NCI-H2196 treated with DMSO at 0.1 percent for 48 hours (cell line): ENCODE data around the gene PDP2.
"Not testable (repeated sequence)": the region's sequence is repeated elsewhere in the genome, so short reads cannot be mapped to it uniquely, and the experiment has no call there.

Experiments
- DNase-seq: peaks from one replicate; lab custom pipeline; 2025; ENCODE audit not compliant: unreplicated experiment; lab: John Stamatoyannopoulos, UW

The PDP2 gene

DNA sequence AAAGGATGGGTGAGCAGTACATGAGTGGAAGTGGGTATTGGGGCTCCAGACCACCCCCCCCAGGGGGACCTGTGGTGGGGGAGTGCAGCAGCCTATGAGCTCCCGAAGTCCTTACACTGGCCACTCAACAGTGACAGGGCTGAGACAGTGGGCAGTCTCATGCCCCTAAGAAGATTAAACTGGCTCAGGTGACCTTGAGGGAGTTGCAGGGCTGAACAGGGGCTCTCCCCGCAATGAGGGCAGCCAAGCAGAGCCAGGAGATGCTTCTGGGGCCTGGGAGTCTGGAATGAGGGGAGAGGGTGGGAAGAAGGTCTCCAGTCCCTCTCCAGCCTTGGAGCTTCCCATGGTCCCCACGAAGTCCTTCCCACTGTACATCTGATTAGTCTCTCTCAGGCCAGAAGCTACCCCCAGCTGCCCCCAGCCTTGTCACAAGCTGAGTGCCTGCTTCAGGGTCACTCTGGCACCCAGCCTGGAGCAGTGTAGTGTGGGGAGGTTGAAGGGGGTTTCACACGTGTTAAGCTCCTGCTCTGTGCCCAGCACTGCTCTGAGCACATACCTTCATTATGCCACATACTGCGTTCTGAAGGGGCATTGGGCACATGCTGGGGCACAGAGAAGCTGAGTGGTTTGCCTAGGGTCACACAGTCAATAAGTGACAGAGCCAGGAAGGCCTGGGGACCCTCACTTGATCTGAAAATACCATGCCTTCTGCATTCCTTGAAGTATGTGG, 39.4 kb downstream of the PDP2 start:
- DNase-seq: no peak

DNA sequence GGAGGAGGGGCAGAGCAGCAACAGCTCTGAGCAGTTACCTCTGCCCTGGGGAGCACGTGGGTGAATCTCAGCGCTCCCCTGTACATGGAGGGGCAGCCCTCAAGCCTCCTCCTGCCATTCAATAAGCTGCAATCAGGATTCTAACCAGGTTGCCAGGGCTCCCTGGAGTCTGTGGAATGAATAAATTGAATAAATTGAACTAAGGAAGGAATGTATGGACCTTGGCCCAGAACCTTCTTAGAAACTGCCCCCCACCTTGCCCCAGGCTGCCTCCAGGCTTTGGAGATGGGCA, 39.9 kb downstream of the PDP2 start:
- DNase-seq: no peak

DNA sequence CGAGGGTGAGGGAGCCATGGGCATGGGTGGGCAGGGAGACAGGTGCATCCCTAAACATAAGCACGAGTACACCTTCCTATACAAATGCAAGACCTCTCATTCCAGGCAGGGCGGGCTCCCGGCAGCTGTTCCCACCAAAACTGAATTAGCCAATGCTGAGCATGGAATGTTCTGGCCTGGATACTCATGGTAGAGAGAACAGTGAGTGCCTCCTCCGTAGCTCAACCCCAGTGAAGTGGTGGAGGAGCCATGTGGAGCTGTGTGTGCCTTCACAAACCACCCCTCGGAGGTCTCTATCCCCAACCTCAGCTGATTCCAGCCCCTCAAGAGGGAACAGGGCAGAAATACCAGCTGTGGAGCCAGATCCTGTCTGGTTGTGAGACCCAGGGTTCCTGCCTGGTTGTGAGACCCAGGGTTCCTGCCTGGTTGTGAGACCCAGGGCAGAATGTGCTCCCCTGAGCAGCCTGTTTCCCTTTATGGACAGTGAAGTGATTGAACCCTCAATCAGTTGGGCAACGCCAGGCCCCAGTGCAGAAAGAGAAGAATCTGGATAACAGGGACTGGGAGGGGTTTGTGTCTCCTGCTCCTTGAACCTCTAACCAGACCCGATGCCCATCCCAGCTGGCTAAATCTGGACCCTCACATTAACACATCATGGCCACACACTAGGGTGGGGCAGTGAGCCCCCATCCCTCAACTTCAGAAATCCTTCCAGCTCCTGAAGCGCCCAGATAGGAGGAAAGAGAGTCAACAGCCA, 40.8 kb downstream of the PDP2 start:
- no peak for DNase-seq

DNA sequence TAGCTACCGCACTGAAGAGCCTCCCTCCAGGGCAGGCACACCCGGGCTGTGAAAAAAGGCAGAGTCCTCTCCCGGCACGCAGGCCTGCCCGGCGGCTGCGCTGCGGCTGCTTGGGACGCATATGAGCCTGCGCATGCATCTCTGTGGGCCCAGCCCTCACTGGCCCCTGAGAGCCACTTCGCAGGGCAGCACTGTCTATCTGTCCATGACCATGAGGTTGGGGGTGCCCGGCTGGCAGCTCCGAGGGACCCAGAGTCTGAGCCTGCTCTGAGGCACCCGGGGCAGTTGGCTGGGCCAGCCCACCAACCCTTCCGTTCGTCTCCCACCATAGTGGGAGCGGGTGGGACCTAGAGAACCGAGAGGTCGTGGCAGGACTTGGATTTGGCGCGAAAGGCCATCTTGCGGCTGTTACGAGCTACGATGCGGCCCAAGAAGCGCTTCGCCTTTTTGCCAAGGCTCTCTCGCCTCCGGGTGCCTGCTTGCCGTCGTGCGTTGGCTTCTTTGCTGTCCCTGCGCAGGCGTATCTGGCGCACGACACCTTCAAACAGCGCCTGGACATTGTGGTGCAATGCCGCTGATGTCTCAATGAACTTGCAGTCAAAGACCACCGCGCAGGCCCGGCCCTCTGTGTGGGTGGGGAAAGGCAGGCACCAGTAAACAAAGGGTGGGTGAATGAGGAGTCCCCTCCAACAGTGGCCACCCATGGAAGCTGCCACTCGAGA, 41.6 kb downstream of the PDP2 start:
- DNase-seq: no peak

DNA sequence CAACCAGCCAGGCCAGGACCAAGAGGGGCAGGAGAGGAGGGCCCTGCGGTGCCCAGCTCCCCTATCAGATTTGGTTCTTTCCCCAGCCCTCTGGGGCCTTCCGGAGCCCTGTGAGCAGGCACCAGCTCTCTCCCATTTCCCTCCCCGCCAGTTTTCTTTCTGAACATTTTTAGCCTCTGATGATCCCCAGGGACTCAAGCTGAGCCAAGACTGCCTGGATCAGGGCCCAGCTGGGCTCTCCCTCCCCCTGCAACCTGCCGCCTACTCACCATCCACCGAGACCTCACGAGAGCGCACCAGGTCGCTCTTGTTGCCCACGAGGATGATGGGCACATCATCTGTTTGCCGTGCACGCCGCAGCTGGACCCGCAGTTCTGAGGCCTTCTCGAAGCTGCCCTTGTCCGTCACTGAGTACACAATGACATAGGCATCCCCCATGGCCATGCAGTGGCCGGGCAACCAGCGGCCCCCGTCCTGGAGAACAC, 43.0 kb downstream of the PDP2 start:
- DNase-seq: peak; percentile 3

- peak; percentile 39 for DNase-seq
Observed at GRCh38 chr16:66923866-66924265, 43.6 kb downstream of the PDP2 start.

GRCh38 chr16:66924527-66925321, 44.4 kb downstream of the PDP2 start:
- DNase-seq: no peak

DNA sequence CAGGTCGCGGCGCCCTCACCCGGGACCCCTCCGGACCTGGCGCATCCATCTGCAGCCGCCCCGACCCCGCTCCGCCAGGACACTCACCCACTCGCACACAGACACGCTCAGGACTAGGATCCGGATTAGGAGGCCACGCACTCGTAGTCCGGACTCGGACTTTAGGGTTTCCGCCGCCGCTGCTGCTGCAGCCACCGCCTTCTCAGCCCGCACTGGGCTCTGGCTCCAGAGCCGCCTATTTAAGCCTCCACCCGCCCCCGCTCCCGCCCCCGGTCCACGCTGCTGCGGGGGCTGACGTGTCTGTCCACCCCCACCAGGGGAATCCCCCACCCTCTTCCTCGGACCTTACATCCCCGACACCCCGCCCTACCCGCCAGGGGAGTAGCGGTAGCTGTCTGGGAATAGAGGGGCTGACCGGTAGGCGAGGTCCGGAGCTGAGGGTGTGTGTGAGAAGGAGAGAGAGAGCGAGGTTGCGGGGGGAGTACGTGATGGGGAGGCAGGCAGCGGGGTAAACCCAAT, 45.1 kb downstream of the PDP2 start, which contains the start of gene RRAD:
RRAD (minus strand) TSS at position 214 of the 519 bp plus-strand sequence. CDS start 356 bp downstream, outside the sequence.
- DNase-seq: no peak

DNA sequence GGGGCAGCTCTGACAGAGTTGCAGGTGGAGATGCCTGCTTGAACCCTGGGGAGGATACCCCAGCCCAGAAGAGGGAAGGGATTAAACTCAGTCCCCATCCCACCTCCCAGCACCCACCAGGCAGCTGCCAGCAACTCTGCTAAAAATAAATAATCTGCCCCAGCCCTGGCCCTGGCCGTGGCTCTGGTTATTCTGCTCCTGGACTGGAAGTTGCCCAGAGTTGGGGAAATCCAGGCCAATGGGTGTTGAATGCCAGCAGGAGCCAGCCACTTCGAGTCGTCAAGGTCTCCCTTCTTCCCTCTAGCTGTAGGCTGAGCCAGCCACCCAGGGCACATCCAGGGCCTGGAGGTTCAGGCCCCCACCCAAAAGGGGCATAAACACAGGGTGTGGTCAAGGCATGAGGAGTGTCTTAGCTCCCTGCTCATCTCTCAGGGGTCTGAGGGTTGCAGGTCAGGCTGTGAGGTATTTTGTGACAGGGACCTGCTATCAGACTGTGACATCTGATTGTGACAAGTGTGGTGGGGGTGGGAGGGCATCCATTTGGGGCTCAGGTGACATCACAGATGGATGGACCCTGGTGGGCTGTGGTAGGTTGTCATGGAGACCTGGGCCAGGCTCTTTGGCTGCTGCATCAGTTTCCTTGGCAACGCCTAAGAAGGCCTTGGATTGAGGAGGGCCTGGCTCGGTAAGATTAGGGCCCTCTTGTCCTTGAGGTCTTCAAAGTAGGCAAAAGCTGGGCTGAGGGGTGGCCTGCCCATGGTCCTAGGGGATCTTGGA, 46.0 kb downstream of the PDP2 start:
- DNase-seq: no peak

- peak; percentile 53 for DNase-seq
Observed at GRCh38 chr16:66926961-66927436, 46.7 kb downstream of the PDP2 start.

- DNase-seq: peak; percentile 13
Observed at GRCh38 chr16:66927918-66928649, 47.8 kb downstream of the PDP2 start.

- DNase-seq: no peak
Observed at GRCh38 chr16:66928702-66929388, 48.5 kb downstream of the PDP2 start.

GRCh38 chr16:66930189-66930588, 49.9 kb downstream of the PDP2 start:
- DNase-seq: peak; percentile 17

- DNase-seq: no peak
Observed at GRCh38 chr16:66931665-66932064, 51.4 kb downstream of the PDP2 start.

GRCh38 chr16:66932076-66932475, 51.8 kb downstream of the PDP2 start:
- DNase-seq: no peak

- no peak for DNase-seq
Observed at GRCh38 chr16:66933776-66934137, 53.4 kb downstream of the PDP2 start.

- DNase-seq: peak; percentile 20
Observed at GRCh38 chr16:66934138-66934838, 54.0 kb downstream of the PDP2 start, which contains the start of gene CIAO2B. TSS of gene CIAO2B (minus strand) at chr16:66934402. CDS start at chr16:66934364, 38 bp downstream.

- not testable (repeated sequence) for DNase-seq
Observed at GRCh38 chr16:66934839-66935313, 54.6 kb downstream of the PDP2 start.
